Thyroid gland (tissue), 4 donors: ENCODE measurements around the gene NLK.

ENCODE experiments used
- POLR2A ChIP-seq, 2 donors: fragments of 450-650 bp; IDR thresholded peaks; one replicate each; pipeline ENCODE4 v1.6.1; 2017; ENCODE audit warnings: antibody characterized with exemption in 2 of 2, mild to moderate bottlenecking in 2 of 2, moderate library complexity in 1 of 2
- TF ChIP-seq, protein P1 (sequence below), 6 experiments: fragments of 200-600 bp in 3 of 6; fragments of 450-650 bp in 3 of 6; sonication (generic) in 3 of 6; IDR thresholded peaks; one replicate each; pipeline ENCODE4 v1.5.1; 2016 to 2019; ENCODE audit warnings: antibody characterized with exemption in 6 of 6, mild to moderate bottlenecking in 2 of 6, inconsistent platforms in 1 of 6, moderate library complexity in 1 of 6

DNA sequence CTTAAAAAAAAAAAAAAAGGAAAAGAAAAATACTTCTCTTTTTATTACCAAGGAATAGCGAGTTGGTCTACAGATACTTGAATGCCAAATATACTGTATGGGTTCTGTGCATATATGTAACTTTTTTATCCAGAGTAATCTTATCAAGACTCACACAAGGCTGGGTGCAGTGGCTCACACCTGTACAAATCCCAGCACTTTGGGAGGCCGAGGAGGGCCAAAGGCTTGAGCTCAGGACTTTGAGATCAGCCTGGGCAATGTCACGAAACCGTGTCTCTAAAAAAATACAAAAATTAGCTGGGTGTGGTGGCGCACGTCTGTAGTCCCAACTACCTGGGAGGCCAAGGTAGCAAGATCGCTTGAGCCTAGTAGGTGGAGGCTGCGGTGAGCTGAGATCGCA, 139.1 kb downstream of the NLK start:
- TF ChIP-seq, protein P1, sequence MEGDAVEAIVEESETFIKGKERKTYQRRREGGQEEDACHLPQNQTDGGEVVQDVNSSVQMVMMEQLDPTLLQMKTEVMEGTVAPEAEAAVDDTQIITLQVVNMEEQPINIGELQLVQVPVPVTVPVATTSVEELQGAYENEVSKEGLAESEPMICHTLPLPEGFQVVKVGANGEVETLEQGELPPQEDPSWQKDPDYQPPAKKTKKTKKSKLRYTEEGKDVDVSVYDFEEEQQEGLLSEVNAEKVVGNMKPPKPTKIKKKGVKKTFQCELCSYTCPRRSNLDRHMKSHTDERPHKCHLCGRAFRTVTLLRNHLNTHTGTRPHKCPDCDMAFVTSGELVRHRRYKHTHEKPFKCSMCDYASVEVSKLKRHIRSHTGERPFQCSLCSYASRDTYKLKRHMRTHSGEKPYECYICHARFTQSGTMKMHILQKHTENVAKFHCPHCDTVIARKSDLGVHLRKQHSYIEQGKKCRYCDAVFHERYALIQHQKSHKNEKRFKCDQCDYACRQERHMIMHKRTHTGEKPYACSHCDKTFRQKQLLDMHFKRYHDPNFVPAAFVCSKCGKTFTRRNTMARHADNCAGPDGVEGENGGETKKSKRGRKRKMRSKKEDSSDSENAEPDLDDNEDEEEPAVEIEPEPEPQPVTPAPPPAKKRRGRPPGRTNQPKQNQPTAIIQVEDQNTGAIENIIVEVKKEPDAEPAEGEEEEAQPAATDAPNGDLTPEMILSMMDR (IDR thresholded peaks at IDR 0.05), result no peak
- no peak for TF ChIP-seq POLR2A (IDR thresholded peaks at IDR 0.05)
